GM19324 (cell line): ENCODE results near the gene TRIM9.
"Not testable (repeated sequence)": the region's sequence is repeated elsewhere in the genome, so short reads cannot be mapped to it uniquely, and the experiment has no call there.

Experiments used
- ATAC-seq: cut with Tn5 transposase; IDR thresholded peaks from one replicate; pipeline ENCODE4 v1.9.1; 2021; ENCODE audit warnings: mild to moderate bottlenecking, moderate library complexity; ENCODE audit not compliant: unreplicated experiment, low FRiP score

Gene TRIM9

GRCh38 chr14:50970886-50971781 lies 123.8 kb downstream of the TRIM9 start:
- no peak for ATAC-seq

GRCh38 chr14:50967790-50968189 lies 127.1 kb downstream of the TRIM9 start:
- no peak for ATAC-seq

DNA sequence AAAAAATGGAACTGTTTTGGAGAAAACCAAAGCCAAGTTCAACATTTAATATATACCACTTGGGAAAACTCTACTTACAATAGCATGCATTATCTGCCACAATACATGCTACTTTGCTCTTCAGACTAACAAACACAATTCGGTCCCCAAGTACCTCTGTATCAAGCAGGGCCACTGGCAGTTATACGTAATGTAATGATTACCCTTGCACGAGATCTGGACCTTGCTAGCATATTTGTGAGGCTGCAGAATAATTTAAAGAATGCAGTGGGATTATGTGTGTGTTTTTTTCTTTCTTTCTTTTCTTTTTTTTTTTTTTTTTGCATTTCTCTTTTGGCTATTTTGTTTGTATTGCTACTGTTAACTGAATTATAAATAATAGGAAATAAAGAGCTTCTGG lies 127.8 kb downstream of the TRIM9 start:
- no peak for ATAC-seq

DNA sequence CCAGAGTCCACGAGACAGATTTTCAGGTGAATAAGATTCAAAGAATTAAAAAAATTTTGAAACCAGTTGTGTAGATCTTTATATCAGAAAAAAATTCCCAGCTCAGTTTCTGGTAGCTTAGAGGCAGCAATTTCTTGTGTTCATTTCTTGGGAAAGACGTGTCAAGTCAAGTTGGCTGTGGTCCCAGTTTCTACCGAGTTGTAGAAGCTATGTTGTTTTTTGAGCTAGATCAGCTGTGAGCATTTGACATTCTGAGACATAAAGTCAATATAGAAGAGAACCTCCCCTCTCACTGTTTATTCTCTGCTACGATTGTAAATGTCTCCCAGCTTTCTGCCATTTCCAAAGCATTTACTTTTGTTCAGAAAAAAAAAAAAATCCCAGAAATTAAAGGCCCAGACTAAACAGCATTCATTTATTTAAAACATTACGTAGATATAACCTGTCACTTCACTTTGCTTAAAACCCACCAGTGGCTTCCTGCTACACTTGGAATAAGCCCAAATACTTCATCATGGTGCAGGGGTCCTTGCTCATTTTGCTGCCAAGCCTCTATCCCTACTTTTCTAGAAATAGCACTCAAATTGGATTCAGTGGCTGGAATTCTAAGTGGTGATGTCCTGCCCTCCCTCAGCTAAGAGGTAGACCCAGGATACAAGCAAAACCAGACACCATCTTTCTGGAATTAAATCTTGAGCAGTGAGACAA lies 130.1 kb downstream of the TRIM9 start:
- ATAC-seq: no peak

GRCh38 chr14:50963919-50964318 lies 131.0 kb downstream of the TRIM9 start:
- no peak for ATAC-seq

DNA sequence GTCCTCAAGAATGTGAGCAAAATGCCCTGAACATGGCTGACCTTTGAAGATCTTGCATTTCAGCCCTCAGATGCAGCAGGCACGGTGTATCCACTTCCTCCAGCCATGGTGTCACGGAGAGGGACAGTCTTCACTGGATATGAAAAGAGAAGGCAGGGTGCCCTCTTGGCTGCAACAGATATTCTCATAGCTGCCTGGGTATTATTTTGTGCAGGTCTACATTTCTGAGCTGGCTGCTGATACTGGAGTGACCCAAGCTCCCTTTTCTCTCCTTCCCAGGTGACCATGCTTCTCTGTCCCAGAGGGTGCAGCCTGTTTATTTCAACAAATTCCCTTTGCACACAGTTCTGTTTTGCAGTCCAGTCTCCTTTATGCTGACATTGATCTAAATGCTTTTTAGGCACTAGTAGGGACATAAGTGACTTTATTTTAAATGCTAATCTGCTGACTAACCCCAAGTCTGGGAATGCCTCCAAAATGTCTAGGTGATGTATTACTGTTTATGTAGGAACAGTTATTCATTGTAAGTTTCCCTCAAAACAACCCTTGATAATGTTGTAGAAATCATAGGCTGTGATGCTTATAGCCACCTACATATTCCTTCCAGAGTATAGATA lies 133.2 kb downstream of the TRIM9 start:
- no peak for ATAC-seq

DNA sequence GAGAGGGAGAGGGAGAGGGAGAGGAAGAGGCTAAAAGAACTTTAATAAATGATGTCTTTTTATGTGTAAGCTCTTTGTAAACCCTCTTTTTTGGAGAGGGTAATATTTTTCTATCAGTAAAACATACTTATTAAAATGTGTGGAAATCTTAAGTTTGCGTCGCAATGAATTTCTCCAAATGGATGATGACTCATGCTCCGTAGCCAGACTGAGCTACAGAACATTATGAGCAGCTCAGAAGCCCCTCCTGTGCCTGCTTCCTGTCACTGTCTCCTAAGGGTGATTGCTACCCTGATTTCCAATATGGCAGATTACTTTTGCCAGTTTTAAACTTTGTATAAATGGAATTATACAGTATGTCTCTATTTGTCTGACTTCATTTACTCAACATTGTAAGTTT lies 137.6 kb downstream of the TRIM9 start:
- ATAC-seq: no peak

DNA sequence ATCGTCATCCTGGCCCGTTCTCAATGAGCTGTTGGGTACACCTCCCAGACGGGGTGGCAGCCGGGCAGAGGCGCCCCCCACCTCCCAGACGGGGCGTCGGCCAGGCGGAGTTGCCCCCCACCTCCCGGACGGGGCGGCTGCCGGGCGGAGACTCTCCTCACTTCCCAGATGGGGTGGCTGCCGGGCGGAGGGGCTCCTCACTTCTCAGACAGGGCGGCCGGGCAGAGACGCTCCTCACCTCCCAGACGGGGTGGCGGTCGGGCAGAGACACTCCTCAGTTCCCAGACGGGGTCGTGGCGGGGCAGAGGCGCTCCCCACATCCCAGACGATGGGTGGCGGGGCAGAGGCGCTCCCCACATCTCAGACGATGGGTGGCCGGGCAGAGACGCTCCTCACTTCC lies 138.5 kb downstream of the TRIM9 start:
- ATAC-seq: not testable (repeated sequence)

- ATAC-seq: no peak
Observed at GRCh38 chr14:50955373-50956043, 139.4 kb downstream of the TRIM9 start.

DNA sequence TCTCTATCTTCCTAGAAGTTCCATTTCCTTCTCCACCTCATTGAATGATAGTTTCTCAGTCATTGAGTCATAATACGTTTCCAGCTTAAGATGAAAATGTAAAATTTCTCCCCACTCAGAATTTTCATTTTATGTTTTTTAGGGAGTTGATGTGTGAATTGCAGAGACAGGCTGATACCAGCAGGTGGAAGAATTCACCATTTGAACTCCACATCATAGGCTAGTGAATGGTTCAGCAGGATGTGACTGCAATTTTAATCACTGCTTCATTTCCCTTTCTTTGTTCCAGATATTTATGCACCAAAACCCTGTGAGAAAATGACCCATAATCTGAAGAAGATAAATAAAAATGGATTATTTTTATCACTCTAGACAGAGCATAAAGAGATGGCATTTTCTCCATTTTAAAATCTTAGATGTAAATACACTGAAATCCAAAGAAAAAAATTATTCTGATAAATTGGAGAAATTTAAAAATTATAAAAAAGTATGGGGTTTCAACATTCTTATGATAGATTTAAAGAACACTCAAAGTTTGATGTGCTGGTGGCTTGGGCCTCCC lies 140.0 kb downstream of the TRIM9 start:
- ATAC-seq: no peak

- ATAC-seq: no peak
Observed at GRCh38 chr14:50953502-50953901, 141.4 kb downstream of the TRIM9 start.

GRCh38 chr14:50951032-50951431 lies 143.9 kb downstream of the TRIM9 start:
- no peak for ATAC-seq

DNA sequence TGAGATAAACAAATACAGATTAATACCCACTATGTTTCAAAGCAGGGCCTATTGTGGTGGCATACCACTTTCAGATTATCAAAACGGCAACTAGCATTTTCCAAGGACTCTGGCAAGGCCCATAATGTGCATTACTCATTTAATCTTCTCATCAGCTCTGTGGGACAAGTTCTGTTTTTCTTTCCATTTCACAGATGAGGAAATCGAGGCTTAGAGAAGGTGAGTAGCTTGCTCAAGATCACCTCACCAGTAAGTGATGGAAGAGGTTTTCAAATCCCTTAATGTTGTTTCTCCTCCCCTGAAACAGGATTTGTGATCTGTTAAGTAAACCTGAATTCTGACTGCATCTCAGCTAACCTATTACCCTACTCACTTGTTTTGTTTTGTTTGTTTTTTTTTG lies 146.7 kb downstream of the TRIM9 start:
- ATAC-seq: no peak

GRCh38 chr14:50947446-50947845 lies 147.5 kb downstream of the TRIM9 start:
- no peak for ATAC-seq

DNA sequence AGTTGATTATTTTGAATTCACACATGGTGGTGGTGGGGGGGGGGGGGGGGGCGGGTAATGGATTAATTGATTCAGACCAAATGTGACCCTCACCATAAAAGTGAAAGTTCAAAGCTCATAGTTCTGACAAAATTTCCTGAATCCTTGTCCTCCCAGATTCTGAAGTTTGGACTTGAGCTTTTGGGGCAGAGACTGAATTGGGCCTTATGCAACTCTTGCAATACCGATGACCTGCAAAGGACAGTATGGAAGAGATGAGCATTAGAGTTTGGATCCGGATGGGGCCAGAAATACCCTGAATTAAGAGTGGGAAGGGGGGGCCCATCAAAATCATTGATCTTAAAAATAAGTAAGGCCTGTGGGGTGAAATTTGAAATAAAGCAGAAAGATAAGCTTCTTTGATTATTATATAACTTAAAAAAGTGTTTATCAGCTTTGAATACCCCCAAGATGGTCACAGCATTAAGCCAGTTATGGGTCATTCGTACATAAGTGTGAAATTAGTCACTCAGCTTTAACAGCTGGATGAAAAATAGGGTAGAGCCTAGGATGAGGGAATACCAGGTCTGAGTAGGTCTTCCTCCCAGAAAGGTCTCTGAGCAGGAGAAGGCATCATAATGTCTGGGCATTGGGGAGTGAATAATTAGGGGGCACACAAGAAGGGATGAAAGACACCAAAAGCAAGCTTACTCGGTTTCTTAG lies 148.5 kb downstream of the TRIM9 start:
- no peak for ATAC-seq

- peak; percentile 10 for ATAC-seq
Observed at GRCh38 chr14:50944647-50945413, 150.1 kb downstream of the TRIM9 start.

DNA sequence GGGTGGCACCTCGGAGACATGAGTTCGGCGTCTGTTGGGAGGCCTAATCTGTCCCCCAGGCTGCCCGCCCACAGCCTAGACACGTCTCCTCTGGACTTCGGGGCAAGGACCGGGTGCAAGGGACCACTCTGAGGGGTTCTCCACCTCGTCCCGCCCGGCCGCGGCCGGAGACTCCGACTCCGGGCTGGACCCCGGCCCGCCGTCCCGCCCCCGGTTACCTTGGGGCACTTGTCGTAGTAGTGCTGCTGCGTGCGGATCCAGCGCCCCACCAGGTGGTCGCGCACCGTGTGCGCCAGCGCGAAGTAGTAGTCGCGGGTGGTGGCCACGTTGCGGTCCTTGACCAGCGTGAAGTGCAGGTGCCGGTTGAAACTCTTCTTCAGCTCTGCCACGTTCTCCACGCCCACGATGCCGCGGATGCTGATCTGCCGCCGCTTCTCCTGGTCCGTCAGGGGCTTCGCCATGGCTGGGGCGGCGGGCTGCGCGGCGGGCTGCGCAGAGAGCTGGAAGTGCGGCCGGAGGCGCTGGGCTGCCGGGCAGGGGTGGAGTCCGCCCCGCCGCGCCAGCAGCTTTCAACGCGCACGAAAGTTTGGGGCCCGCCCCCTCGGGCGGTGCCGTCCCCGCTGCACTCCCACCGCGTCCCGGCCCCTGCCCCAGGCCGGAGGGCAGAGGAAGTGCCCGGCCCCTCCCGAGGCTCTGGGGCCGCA lies 150.8 kb downstream of the TRIM9 start, which contains the start of gene PYGL:
PYGL (minus strand) TSS at position 541 of the 704 bp plus-strand sequence; CDS start at position 461, 80 bp downstream.
- peak; percentile 81 for ATAC-seq

- ATAC-seq: no peak
Observed at GRCh38 chr14:50943261-50943942, 151.5 kb downstream of the TRIM9 start.
